Measurements from ENCODE around the gene ACTR2. TPM values are rescaled to one million over a fixed set of nuclear protein-coding genes. Genes with fewer than 3 reads are reported as not detected.

ACTR2 gene
- total RNA-seq, 2 experiments from 2014 or later = 128 to 130 TPM

DNA sequence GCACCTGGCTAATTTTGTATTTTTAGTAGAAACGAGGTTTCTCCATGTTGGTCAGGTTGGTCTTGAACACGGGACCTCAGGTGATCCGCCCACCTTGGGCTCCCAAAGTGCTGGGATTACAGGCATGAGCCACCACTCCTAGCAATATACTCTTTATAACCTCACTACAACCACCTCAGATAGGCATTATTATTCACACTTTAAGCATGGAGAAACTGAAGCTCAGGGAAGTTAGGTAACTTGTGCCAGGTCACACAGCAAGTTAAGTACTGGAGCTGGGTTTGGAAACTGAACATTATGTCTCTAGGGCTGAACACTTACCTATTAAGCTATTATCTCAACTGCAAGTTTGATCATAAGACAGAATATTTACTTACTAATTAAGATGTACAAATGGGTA, 42.6 kb upstream of the ACTR2 start:
- Mint-ChIP-seq H3K27me3 (peaks cover 25% of the 10 kb centered on the region), H3K27ac (no peak overlapping the region), H3K9me3 (no peaks in the 10 kb centered on the region), H3K36me3 (ENCODE audit: low read depth) (no peaks in the 10 kb centered on the region), H3K4me1 (ENCODE audit: low read depth) (peaks cover 9% of the 10 kb centered on the region), H3K4me3 (no peak overlapping the region)
- TF ChIP-seq, protein P1, sequence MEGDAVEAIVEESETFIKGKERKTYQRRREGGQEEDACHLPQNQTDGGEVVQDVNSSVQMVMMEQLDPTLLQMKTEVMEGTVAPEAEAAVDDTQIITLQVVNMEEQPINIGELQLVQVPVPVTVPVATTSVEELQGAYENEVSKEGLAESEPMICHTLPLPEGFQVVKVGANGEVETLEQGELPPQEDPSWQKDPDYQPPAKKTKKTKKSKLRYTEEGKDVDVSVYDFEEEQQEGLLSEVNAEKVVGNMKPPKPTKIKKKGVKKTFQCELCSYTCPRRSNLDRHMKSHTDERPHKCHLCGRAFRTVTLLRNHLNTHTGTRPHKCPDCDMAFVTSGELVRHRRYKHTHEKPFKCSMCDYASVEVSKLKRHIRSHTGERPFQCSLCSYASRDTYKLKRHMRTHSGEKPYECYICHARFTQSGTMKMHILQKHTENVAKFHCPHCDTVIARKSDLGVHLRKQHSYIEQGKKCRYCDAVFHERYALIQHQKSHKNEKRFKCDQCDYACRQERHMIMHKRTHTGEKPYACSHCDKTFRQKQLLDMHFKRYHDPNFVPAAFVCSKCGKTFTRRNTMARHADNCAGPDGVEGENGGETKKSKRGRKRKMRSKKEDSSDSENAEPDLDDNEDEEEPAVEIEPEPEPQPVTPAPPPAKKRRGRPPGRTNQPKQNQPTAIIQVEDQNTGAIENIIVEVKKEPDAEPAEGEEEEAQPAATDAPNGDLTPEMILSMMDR (IDR thresholded peaks at IDR 0.05) = no peak
- intact Hi-C loops (cut with DNase I, micrococcal nuclease) = loop anchor here (5.0 kb wide), 3 partner anchors 118 to 392 kb away; no protein-coding TSS in a partner anchor
- DNase-seq (no peak), ATAC-seq (ENCODE audit: poor library complexity) (no peak)
- no peaks in the 10 kb centered on the region for H3K36me3 ChIP-seq (ENCODE audit: insufficient read depth, low read length)
- peaks cover 0 to 3% of the 10 kb centered on the region in 2 experiments for H3K27me3 ChIP-seq (ENCODE audit: control insufficient read depth in 1 of 2, insufficient read depth in 2 of 2, low read length in 2 of 2)
- ChIA-PET POLR2A (no interaction called here), CTCF (no interaction called here)
- H3K9me3 ChIP-seq (ENCODE audit: control insufficient read depth in 1 of 2, insufficient read depth in 1 of 2, low read length in 2 of 2) = no peaks in the 10 kb centered on the region
- no peak overlapping the region for H3K4me3 ChIP-seq (ENCODE audit: low read length)
- H3K27ac ChIP-seq (ENCODE audit: low read depth in 1 of 2, low read length in 2 of 2) = no peak overlapping the region
- H3K4me1 ChIP-seq (ENCODE audit: insufficient read depth, low read length) = peaks cover 5% of the 10 kb centered on the region

DNA sequence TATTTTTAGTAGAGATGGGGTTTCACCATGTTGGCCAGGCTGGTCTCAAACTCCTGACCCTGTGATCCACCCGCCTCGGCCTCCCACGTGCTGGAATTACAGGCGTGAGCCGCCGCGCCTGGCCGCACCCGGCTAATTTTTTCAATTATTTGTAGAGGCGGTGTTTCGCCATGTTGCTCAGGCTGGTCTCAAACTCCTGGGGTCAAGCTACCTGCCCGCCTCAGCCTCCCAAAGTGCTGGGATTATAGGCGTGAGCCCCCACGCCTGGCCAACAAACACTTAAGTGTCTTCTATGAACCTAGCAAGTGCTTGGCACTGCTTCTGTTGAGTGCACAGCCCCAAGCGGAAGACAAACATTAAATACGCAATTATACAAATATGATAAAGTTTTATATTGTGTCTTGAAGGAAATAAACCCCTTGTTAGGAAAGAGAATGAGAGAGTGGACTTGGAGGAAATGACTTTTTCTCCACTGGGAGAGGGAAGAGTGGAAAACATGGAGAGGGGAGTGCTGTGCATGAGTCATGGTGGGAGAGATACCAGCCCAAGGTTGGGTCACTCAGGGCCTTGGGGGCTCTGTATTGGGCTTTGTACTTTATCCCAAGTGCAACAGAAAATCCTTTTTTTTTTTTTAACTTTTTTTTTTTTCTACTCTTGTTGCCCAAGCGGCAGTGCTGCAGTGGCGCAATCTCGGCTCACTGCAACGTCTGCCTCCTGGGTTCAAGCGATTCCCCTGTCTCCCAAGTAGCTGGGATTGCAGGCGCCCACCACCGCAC, 41.4 kb upstream of the ACTR2 start:
- peaks cover 5% of the 10 kb centered on the region for H3K4me1 ChIP-seq (ENCODE audit: insufficient read depth, low read length)
- POLR2A ChIA-PET = interaction anchor here (1.2 kb wide), 1 partner anchor 41 kb away, joined by 5 read pairs; the partner anchor contains the start of gene ACTR2
- H3K4me3 ChIP-seq (ENCODE audit: low read length) = no peak overlapping the region
- Mint-ChIP-seq H3K4me3 (no peak overlapping the region), H3K36me3 (ENCODE audit: low read depth) (no peaks in the 10 kb centered on the region), H3K9me3 (no peaks in the 10 kb centered on the region), H3K27ac (no peak overlapping the region), H3K4me1 (ENCODE audit: low read depth) (peaks cover 9% of the 10 kb centered on the region), H3K27me3 (peaks cover 29% of the 10 kb centered on the region)
- peaks cover 3 to 4% of the 10 kb centered on the region in 2 experiments for H3K27me3 ChIP-seq (ENCODE audit: control insufficient read depth in 1 of 2, insufficient read depth in 2 of 2, low read length in 2 of 2)
- TF ChIP-seq, protein P1 (IDR thresholded peaks at IDR 0.05) = no peak
- ATAC-seq (ENCODE audit: poor library complexity) (no peak), DNase-seq (no peak)
- no peaks in the 10 kb centered on the region for H3K36me3 ChIP-seq (ENCODE audit: insufficient read depth, low read length)
- CTCF ChIA-PET = interaction anchor here (0.6 to 2.3 kb wide), 10 partner anchors 8 to 330 kb away, joined by 3 to 21 read pairs (median 3); partner anchors contain the start of gene RAB1A
- H3K27ac ChIP-seq (ENCODE audit: low read depth in 1 of 2, low read length in 2 of 2) = no peak overlapping the region
- intact Hi-C loops (cut with DNase I, micrococcal nuclease) = loop anchor here (5.0 kb wide), 3 partner anchors 119 to 391 kb away; no protein-coding TSS in a partner anchor
- H3K9me3 ChIP-seq (ENCODE audit: control insufficient read depth in 1 of 2, insufficient read depth in 1 of 2, low read length in 2 of 2) = no peaks in the 10 kb centered on the region

DNA sequence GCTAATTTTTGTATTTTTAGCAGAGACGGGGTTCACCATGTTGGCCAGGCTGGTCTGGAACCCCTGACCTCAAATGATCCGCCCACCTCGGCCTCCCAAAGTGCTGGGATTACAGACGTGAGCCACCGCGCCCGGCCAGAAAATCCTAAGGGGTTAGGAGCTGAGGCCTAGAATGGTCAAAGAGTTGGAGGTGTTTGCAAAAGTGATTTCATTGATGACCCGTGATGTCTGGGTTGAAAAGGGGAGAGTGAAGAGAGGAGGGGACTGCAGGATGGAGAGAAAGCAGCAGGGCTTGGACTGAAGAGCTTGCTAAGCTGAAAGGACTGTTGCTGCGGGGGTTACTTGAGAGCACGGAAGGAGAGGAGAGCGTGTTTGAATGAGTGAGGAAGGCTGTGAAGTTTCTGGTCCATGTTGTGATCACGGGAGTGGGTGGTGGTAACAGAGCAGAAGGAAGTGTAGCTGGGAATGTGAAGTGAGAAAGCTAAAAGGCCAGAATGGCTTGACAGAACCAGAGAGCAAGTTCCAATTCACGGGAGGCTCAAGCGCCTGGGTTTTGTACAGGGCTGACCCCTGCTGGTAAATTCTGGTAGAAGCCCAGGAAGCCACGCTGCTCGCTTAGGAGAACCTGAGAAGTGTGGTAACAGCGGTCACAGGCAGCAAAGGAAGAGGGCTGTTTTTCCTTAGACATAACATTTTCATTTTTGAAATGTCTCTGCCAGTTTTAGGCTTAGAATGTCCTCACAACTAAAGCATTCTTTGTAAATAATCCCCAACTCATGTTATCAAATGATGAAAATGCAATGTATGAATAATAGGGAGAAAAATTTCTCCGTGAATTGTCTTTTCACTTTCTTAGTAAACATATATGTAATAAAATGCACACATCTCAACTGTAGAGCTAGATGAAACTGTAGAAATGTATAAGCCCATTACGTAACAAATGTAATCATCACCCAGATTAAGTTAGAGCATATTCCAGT, 40.5 kb upstream of the ACTR2 start:
- no peak overlapping the region for H3K27ac Mint-ChIP-seq
- DNase-seq = peak; percentile 43 to 78 (median 58)
- no peak overlapping the region for H3K4me3 ChIP-seq (ENCODE audit: low read length)
- H3K27ac ChIP-seq (ENCODE audit: low read depth in 1 of 2, low read length in 2 of 2) = no peak overlapping the region
- H3K9me3 ChIP-seq (ENCODE audit: control insufficient read depth in 1 of 2, insufficient read depth in 1 of 2, low read length in 2 of 2) = no peaks in the 10 kb centered on the region
- ChIA-PET POLR2A (interaction anchor here (1.2 kb wide), 1 partner anchor 40 kb away, joined by 5 read pairs; the partner anchor contains the start of gene ACTR2), CTCF (interaction anchor here (0.6 to 2.3 kb wide), 10 partner anchors 9 to 331 kb away, joined by 3 to 21 read pairs (median 3); partner anchors contain the start of gene RAB1A)
- H3K4me1 ChIP-seq (ENCODE audit: insufficient read depth, low read length) = peaks cover 5% of the 10 kb centered on the region
- H3K4me3 Mint-ChIP-seq = no peak overlapping the region
- peaks cover 9% of the 10 kb centered on the region for H3K4me1 Mint-ChIP-seq (ENCODE audit: low read depth)
- H3K27me3 Mint-ChIP-seq = peaks cover 29% of the 10 kb centered on the region
- peaks cover 3 to 4% of the 10 kb centered on the region in 2 experiments for H3K27me3 ChIP-seq (ENCODE audit: control insufficient read depth in 1 of 2, insufficient read depth in 2 of 2, low read length in 2 of 2)
- ATAC-seq (ENCODE audit: poor library complexity) = peak; percentile 96
- no peaks in the 10 kb centered on the region for H3K36me3 ChIP-seq (ENCODE audit: insufficient read depth, low read length)
- H3K36me3 Mint-ChIP-seq (ENCODE audit: low read depth) = no peaks in the 10 kb centered on the region
- TF ChIP-seq, protein P1 (IDR thresholded peaks at IDR 0.05) = peak; percentile 80
- intact Hi-C loops (cut with DNase I, micrococcal nuclease) = loop anchor here (1.0 to 5.0 kb wide), 4 partner anchors 120 to 390 kb away; no protein-coding TSS in a partner anchor
- no peaks in the 10 kb centered on the region for H3K9me3 Mint-ChIP-seq
